ENCODE measurements around the gene SYTL1.

GRCh38 chr1:27392096-27392777, 50.4 kb downstream of the SYTL1 start, which contains the start of gene GPR3:
- peak; percentile 30 to 53 (median 44) for TF ChIP-seq CTCF (IDR thresholded peaks at IDR 0.05)
- TF ChIP-seq POLR2AphosphoS5 (IDR thresholded peaks at IDR 0.05) = peak in 3 of 4 donors; percentile 27 to 74 (median 48)
- no peak for TF ChIP-seq POLR2A (IDR thresholded peaks at IDR 0.05)
- TF ChIP-seq EP300 (IDR thresholded peaks at IDR 0.05) = no peak
